ENCODE measurements around the gene OLFML2A.
"Not testable (repeated sequence)": the region's sequence is repeated elsewhere in the genome, so short reads cannot be mapped to it uniquely, and the experiment has no call there.

The OLFML2A gene

GRCh38 chr9:124761710-124762109 is 15.2 kb upstream of the OLFML2A start:
- DNase-seq: no peak

- DNase-seq: no peak
Measured at GRCh38 chr9:124762633-124763032, 14.3 kb upstream of the OLFML2A start.

GRCh38 chr9:124764774-124765438 is 12.0 kb upstream of the OLFML2A start:
- peak in 1 of 2 donors; percentile 12 for DNase-seq

- DNase-seq: no peak
Measured at GRCh38 chr9:124765439-124765835, 11.5 kb upstream of the OLFML2A start.

GRCh38 chr9:124766326-124766725 is 10.6 kb upstream of the OLFML2A start:
- DNase-seq: no peak

GRCh38 chr9:124766815-124767554 is 9.9 kb upstream of the OLFML2A start:
- DNase-seq: peak; percentile 16 to 33

- no peak for DNase-seq
Measured at GRCh38 chr9:124767821-124768220, 9.1 kb upstream of the OLFML2A start.

GRCh38 chr9:124768334-124768733 is 8.6 kb upstream of the OLFML2A start:
- DNase-seq: no peak

- DNase-seq: no peak
Measured at GRCh38 chr9:124768750-124769548, 8.0 kb upstream of the OLFML2A start.

GRCh38 chr9:124769549-124770358 is 7.2 kb upstream of the OLFML2A start:
- DNase-seq: no peak

GRCh38 chr9:124770359-124771020 is 6.4 kb upstream of the OLFML2A start:
- DNase-seq: peak in 1 of 2 donors; percentile 2

GRCh38 chr9:124771021-124771866 is 5.7 kb upstream of the OLFML2A start, which contains the start of gene NR6A1:
Gene NR6A1 (minus strand): TSS chr9:124771311.
- peak; percentile 97 to 98 for DNase-seq

- peak; percentile 54 to 62 for DNase-seq
Measured at GRCh38 chr9:124771867-124772679, 4.9 kb upstream of the OLFML2A start.

- DNase-seq: not testable (repeated sequence)
Measured at GRCh38 chr9:124772877-124773276, 4.1 kb upstream of the OLFML2A start.

GRCh38 chr9:124773473-124774128 is 3.3 kb upstream of the OLFML2A start:
- DNase-seq: no peak

- DNase-seq: peak; percentile 84 to 87
Measured at GRCh38 chr9:124774129-124774978, 2.6 kb upstream of the OLFML2A start.

GRCh38 chr9:124776618-124776953 is 347 bp upstream of the OLFML2A start:
- no peak for DNase-seq

- DNase-seq: no peak
Measured at GRCh38 chr9:124778575-124779367, 1.8 kb downstream of the OLFML2A start.

Data from inflammatory macrophage (primary cell).